NCI-H2029 treated with DMSO at 0.1 percent for 48 hours (cell line): ENCODE measurements around the gene DEFB116.
"Not testable (repeated sequence)": the region's sequence is repeated elsewhere in the genome, so short reads cannot be mapped to it uniquely, and the experiment has no call there.

ENCODE experiments used
- DNase-seq: peaks from one replicate; lab custom pipeline; 2025; lab: John Stamatoyannopoulos, UW

DEFB116 gene, protein sequence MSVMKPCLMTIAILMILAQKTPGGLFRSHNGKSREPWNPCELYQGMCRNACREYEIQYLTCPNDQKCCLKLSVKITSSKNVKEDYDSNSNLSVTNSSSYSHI

DNA sequence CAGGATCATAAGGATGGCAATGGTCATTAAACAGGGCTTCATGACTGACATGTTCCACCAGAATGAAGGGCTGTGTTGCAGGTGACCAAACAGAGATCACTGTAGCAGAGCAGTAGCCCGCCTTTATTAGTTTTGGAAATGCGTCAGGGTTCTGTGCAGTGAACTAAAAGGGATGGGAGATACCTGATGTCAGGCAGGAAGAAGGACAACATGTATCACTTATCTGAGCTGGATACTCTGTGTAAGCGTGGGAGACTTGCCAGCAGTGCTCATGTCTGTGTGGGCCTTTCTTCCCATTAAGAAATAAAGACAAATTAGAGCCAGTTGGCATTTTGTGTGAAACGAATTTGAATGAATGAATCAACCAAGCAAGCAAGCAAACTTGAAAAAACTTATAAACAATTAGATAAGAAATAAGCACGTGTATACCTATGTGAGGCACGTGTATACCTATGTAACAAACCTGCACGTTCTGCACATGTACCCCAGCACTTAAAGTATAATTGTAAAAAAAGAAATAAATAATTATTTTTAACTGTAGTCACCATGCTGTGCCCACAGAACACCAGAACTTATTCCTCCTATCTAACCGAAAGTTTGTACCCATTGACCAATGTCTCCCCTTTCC is at the start of gene DEFB116:
TSS of gene DEFB116 (minus strand) at position 51 of the 628 bp plus-strand sequence. CDS start at position 51, 0 bp downstream.
- no peak for DNase-seq

DNA sequence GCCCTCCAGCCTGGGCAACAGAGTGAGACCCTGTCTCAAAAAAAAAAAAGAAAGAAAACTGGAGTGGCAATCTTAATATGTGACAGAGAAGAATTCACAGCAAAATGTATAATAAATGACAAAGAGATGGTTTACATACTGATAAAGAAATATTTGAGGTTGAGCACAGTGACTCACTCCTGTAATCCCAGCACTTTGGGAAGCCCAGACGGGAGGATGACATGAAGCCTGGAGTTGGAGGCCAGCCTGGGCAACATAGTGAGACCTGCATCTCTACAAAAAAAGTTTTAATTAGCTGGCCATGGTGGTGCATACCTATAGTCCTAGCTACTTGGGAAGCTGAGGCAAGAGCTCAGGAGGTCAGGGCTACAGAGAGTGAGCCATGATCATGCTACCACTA is 47.6 kb upstream of the DEFB116 start:
- no peak for DNase-seq

DNA sequence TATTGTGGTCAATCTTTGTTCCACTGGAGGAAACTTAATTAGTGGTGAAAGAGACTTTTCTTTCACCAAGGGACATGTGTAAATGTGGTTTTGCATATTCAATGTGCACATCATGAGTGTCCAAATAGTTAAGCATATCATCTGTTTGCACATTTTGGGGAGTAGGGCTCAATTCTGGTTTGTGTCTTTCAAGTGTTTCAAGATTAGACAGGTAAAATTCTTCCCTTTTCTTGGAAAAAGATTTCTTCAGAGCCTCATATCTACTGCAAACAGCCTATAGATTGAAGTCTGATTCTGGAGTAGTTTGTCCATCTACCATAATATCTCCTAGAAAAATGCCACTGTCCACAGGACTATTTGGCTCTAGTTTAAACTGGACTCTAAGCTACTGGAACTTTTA is 33.1 kb upstream of the DEFB116 start:
- DNase-seq = no peak

DNA sequence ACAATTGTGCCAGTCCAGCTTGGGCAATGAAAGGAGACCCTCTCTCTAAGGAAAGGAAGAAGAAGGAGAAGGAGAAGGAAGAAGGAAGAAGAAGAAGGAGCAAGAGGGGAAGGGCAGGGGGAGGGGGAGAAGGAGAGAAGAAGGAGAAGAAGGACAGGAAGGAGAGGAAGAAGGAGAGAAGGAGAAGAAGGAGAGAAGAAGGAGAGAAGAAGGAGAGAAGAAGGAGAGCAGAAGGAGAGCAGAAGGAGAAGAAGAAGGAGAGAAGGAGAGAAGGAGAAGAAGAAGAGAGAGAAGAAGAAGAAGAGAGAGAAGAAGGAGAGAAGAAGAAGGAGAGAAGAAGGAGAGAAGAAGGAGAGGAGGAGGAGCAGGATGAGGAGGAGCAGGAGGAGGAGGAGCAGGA is 22.5 kb upstream of the DEFB116 start:
- DNase-seq = no peak

DNA sequence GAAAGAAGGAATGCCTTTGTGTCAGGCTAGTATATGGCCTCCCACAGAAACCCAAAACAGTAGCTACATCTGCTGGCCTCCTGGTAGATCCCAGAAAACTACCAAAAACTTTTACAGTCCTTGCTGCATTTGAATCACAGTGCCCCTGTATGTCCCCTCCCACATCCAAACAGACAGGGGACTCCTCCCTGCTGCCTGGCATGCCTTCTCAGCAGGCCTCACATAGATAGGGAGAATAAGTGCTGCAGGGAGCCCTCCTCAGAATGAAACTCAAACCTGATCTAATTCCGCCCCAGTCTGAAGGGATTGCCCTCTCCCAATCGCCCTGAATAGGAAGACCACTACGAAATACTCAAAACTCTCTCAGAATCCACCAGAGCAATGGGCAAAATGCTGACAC is 14.1 kb upstream of the DEFB116 start:
- no peak for DNase-seq

DNA sequence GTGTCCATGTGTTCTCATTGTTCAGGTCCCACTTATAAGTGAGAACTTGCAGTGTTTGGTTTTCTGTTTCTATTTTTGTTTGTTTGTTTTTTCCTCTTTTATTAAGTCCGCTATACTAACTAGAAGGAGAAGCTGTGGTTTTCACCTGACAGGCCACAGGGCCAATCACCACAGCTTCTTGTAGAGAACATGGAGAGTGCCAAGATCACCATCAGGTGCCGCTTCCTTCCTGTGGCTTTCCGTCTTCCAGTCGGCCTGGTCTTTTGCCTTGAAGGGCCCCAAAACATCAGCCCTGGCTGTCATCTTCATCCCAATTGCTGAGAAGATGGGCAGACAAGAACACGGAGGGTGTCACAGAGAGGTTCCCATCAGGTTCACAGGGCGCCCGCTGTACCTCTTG is 23.4 kb downstream of the DEFB116 start:
- DNase-seq = not testable (repeated sequence)

DNA sequence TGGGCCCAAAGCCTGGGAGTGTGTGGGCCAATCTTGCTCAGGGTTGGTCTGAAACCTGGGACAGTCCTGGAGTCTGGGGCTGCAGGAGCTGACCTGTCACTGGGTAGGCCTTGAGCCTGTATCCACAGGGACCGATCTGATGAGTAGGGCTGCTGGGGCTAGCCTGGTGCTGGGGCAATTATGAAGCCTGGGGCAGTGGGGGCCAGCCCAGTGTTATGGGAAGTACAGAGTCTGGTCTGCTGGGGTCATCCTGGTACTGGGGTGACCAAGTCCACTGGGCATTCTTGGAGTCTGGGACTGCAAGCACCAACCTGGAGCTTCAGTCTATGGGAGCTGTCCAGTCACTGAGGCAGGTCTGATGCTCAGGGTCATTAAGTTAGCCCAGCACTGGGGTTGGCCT is 30.2 kb downstream of the DEFB116 start:
- no peak for DNase-seq

DNA sequence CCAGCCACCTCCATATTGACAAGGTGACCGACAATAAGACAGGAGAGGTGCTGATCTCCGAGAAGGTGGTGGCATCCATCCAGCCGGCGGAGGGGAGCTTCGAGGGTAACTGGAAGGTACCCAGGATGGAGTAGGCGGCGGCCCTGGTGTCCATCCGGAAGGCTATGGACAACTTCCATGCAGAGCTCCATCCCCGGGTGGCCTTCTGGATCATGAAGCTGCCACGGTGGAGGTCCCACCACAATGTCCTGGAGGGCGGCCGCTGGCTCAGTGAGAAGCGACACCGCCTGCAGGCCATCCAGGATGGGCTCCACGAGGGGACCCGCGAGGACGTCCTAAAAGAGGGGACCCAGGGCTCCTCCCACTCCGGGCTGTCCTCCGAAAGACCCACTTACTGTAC is 33.9 kb downstream of the DEFB116 start:
- no peak for DNase-seq

DNA sequence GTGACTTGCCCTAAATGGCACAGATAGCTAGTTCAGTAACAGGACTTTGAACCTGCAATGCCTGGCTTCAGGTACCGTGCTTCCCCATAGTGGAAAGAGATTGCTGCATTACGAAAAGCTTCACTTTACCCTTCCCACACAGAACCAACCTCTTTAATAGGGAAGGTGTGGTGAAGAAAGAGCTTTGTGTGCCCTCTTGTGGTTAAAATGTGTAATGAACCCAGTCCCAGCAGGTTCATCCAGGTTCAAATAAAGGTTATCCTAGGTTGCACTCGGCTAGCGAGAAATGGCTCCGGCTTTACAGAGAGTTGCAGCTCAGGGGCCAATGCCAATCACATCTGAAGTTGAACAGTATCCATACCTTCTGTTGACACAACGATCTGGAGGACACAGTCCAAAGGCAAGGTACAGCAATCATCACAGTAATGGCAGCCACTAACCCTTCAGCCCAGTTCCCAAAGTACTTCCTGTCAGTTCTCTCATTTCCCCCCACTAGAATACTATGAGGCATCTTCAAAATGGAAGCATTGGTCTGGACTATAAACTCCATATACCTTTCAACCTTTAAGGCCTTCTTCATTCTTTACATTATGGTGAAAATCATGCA is 48.0 kb downstream of the DEFB116 start:
- no peak for DNase-seq

DNA sequence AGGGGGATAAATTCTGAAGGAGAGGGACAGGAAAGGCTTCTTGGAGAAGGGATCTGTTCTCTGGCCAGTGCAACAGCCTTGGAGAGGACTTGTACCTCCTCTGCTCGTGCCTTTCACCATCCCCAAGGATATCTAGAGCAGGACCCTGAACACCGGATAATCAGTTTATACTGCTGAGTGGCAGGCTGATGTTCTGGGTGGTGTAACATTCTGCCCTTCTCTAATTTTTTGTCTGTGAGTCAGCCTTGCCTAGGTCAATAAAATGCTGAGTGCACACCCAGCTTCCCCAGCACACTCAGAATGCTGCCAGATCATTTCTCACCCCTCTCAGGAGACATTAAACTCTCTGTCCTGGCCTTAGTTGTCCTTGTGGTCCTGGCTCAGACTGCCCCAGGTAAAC is 51.0 kb downstream of the DEFB116 start, which contains the start of gene DEFB115:
TSS of gene DEFB115 (plus strand) at position 301 of the 400 bp plus-strand sequence. CDS start at position 301, 0 bp downstream.
- no peak for DNase-seq

DNA sequence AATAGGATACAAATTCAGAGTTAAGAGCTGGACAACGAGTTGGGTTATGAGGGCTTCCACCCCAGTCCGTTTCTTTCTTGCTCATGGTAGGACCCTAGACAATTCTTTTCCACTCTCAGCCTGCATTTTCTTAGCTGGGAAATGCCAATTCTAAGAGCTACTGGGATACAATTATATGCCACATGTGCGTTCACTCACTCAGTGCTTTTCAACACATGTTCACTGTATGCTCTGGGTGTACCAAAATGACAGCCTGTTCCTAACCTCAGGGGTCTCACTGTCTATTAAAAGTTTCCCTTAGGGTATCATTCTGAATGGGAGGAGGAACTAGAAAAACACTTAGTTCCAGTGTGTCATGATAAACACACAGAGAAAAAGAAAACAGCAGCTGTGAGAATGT is 51.4 kb downstream of the DEFB116 start:
- DNase-seq = no peak
